Pancreas (tissue), 10 donors: ENCODE measurements around the gene ZNF407. TPM values are rescaled to one million over a fixed set of nuclear protein-coding genes. Genes with fewer than 3 reads are reported as not detected.

Experiments
- ATAC-seq, 4 donors: fragments of 200-7000 bp; cut with Tn5 transposase; one replicate each; pipeline versions ENCODE4 v1.8.0 to v1.9.1; 2020; ENCODE audit warnings: mild to moderate bottlenecking in 4 of 4, moderate library complexity in 4 of 4
- DNase-seq, 6 donors: peaks; one replicate each; pipeline ENCODE4 v3.0.0-alpha.2; 2020
- FAIRE-seq: peaks from 2 replicates; lab custom pipeline; 2012; peaks lifted over from hg19 to GRCh38; lab: Jason Lieb, UNC
- H3K27ac ChIP-seq, 4 donors: fragments of 200-600 bp; sonication (generic); 1 replicate in 3 of 4; 2 replicates in 1 of 4; pipeline versions ENCODE4 v1.5.0 to v1.8.0; 2020
- H3K27me3 ChIP-seq, 4 donors: fragments of 200-600 bp; one replicate each; pipeline ENCODE4 v1.8.0; 2021
- H3K36me3 ChIP-seq, 3 donors: fragments of 200-600 bp; sonication (generic) in 1 of 3; one replicate each; pipeline versions ENCODE4 v1.5.0 to v1.8.0; 2020 to 2021
- H3K4me1 ChIP-seq, 3 donors: fragments of 200-600 bp; one replicate each; pipeline ENCODE4 v1.8.0; 2021
- H3K4me3 ChIP-seq, 4 donors: fragments of 200-600 bp; sonication (generic) in 2 of 4; one replicate each; pipeline versions ENCODE4 v1.5.0 to v1.8.0; 2020 to 2021
- H3K9me3 ChIP-seq, 4 donors: fragments of 200-600 bp; one replicate each; pipeline ENCODE4 v1.8.0; 2021
- CTCF ChIP-seq, 4 donors: fragments of 200-600 bp; sonication (generic) in 3 of 4; IDR thresholded peaks; one replicate each; pipeline versions ENCODE4 v1.5.0 to v1.8.0; 2021; ENCODE audit warnings: antibody characterized with exemption in 4 of 4
- WGBS, 2 donors: extraction: QIAGEN DNeasy Blood & Tissue Kit; methylation state at CpG; one replicate each; pipeline ENCODE4 v1.1.7; 2013; 5-methylcytosine and 5-hydroxymethylcytosine counted together
- intact Hi-C, 3 donors: fragments of 100-400 bp; cut with DNase I; formaldehyde crosslinking; loops; one replicate each; pipeline versions ENCODE4 v1.11.1 to v1.14.2; 2022
- polyA plus RNA-seq, 2 donors: library from polyadenylated mRNA; stranded (reverse); fragments of 200-250 nt; gene quantifications; one replicate each; pipeline ENCODE4 v1.2.3, GENCODE V29; 2013
- total RNA-seq, 6 donors: library from RNA; stranded (reverse); fragmentation: NEBNext Ultra II Directional in 4 of 6; extraction: Animal tissue kit (Norgen Biotek cat#: 25700) in 4 of 6; gene quantifications; one replicate each; pipeline versions ENCODE4 v1.2.1 to v1.2.4, GENCODE V29; 2021 to 2023
- donor health status: healthy with polysubstance abuse.
- donor health status: DM: no; HTN: no; CAD: no; lungs with moderate emphysema.
- donor health status: DM: no; HTN: no; CAD: no.
- donor health status: control.
- donor health status: control.
- donor health status: Bipolar disorder and iron deficiency.
- donor health status: DM: yes; HTN: yes; CAD: no.
- donor health status: DM: no; HTN: no; CAD: no.
- donor health status: DM: no; HTN: no; CAD: no.
- donor health status: DM: yes; HTN: yes; CAD: no.

Gene ZNF407
- total and polyA plus RNA-seq, 8 donors, result 2.7 to 10.0 (median 4.9) TPM

- peak; percentile 84 to 98 (median 95) for ATAC-seq
- no peaks in the 10 kb centered on the region for H3K9me3 ChIP-seq
- H3K27ac ChIP-seq, result no peak overlapping the region
- no peak for FAIRE-seq
- DNase-seq, result peak in 4 of 6 donors; percentile 27 to 64 (median 32)
- WGBS, 2 donors, result 13 to 22% methylated on average over 4 of the region's 4 CpGs
- intact Hi-C loops, result no loop called here
- H3K27me3 ChIP-seq, result no peaks in the 10 kb centered on the region
- no peaks in the 10 kb centered on the region for H3K4me1 ChIP-seq
- peak; percentile 20 to 60 (median 40) for TF ChIP-seq CTCF (IDR thresholded peaks at IDR 0.05)
- no peaks in the 10 kb centered on the region for H3K36me3 ChIP-seq
- no peak overlapping the region for H3K4me3 ChIP-seq
These were observed 298.8 kb downstream of the ZNF407 start for GRCh38 chr18:74896390-74896991.

DNA sequence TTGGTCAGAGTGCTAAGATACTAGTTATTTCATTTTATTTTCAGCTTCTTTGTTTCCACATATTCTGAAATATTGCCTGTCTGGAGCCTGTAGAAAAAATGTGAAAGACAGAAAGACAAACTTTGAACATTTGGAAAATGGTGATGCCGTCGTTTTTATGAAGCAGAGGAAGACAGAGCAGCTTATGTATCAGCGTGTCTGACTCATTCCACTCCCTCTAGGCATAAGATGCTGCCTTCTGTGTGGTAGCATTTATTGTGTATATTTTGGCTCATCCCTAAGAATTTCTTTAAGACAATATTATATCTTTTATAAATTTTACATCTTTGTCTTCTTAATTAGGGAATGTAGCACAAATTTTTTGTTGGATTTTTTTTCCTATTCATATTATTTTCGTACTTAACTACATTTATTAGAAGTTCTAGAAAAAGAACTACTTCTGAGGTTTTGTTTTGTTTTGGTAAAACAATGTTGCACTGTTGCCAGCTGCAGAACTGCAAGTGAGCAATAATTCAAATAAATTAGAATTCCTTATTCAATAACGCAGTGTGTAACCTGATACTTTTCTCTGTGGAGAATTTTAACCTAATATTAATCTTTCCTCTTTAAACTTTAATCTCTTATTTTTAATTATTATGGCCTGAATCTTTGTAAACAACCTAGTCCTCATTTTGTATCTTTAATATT lies 300.4 kb downstream of the ZNF407 start:
- Histone ChIP-seq H3K4me3 (no peak overlapping the region), H3K36me3 (no peaks in the 10 kb centered on the region), H3K27me3 (no peaks in the 10 kb centered on the region), H3K27ac (no peak overlapping the region), H3K4me1 (no peaks in the 10 kb centered on the region), H3K9me3 (no peaks in the 10 kb centered on the region)
- DNase-seq (no peak), ATAC-seq (no peak), FAIRE-seq (no peak)
- no peak for TF ChIP-seq CTCF (IDR thresholded peaks at IDR 0.05)
- WGBS, 2 donors, result 78 to 86% methylated on average over 5 of the region's 5 CpGs
- intact Hi-C loops, result no loop called here

DNA sequence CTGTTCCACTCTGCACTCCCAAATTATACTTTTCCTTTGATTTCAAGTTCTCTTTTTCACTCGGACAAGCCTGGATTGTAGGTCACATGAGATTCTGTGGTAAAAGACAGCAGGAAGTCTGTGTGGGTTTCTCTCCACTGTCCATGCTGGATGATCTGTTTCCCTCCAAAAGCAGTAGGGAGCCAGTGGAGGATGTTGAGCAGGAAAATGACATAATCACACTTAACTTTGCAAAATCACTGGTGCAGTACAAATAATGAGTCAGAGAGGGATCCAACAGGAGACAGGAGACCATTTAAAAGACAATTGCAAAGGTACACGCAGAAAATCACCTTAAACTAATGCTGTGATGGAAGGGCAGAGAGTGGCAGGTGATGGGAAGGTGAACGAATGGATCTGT lies 301.3 kb downstream of the ZNF407 start:
- ATAC-seq, result peak in 2 of 4 donors; percentile 23 to 40
- DNase-seq, result no peak

DNA sequence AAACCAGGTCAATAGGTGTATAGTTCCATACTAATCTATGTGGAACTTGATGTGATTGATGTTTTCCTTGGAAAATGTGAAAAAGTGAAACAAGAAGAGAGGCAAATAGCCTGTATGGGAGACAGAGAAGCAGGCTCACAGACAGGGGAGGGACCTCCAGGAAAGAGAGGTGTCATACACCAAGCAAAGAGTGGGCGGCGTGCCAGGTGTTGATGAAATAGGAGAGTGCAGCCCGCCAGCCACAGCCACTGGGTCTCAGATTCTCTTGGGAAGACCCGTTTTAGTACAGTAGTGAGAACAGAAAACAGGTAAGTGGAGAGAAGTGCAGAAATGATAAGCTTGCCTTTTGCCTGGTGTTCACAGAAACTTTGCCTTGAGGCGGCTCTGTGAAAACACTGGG lies 301.9 kb downstream of the ZNF407 start:
- FAIRE-seq, result no peak
- H3K36me3 ChIP-seq, result no peaks in the 10 kb centered on the region
- 90 to 95% methylated on average over 5 of the region's 5 CpGs for WGBS, 2 donors
- no peaks in the 10 kb centered on the region for H3K27me3 ChIP-seq
- intact Hi-C loops, result no loop called here
- H3K4me3 ChIP-seq, result no peak overlapping the region
- no peak for ATAC-seq
- no peaks in the 10 kb centered on the region for H3K4me1 ChIP-seq
- H3K9me3 ChIP-seq, result no peaks in the 10 kb centered on the region
- TF ChIP-seq CTCF (IDR thresholded peaks at IDR 0.05), result no peak
- DNase-seq, result peak in 3 of 6 donors; percentile 35 to 74 (median 68)
- no peak overlapping the region for H3K27ac ChIP-seq

More for the DNA sequence above, 301.3 kb downstream of the ZNF407 start:
- intact Hi-C loops, result no loop called here
- H3K27ac ChIP-seq, result no peak overlapping the region
- 79 to 86% methylated on average over 3 of the region's 3 CpGs for WGBS, 2 donors
- H3K4me3 ChIP-seq, result no peak overlapping the region
- no peaks in the 10 kb centered on the region for H3K9me3 ChIP-seq
- FAIRE-seq, result no peak
- H3K4me1 ChIP-seq, result no peaks in the 10 kb centered on the region
- no peak for TF ChIP-seq CTCF (IDR thresholded peaks at IDR 0.05)
- H3K36me3 ChIP-seq, result no peaks in the 10 kb centered on the region
- no peaks in the 10 kb centered on the region for H3K27me3 ChIP-seq
